ENCODE data around the gene IQGAP2.
"Not testable (repeated sequence)": the region's sequence is repeated elsewhere in the genome, so short reads cannot be mapped to it uniquely, and the experiment has no call there.

IQGAP2 gene

DNA sequence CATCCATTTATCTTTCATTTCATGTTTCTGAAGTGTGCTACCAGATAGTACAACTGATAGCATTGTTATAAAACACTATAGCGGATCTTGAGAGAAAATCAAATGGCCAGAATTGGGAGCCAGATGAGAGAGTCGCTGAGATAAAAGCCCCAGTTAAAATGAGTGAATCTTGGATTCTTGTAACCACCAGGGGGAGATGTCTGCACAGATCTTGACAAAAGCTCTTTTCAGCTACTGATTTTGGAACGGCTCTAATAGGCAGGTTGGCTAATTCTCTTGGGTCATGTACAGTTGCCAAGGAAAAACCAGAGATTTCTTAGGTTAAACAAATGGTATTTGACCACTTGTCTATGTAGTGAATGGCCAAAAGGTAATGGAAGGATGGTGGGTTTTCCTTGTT is 198.4 kb downstream of the IQGAP2 start:
- H3K27me3 Mint-ChIP-seq: no peaks in the 10 kb centered on the region
- H3K27ac Mint-ChIP-seq: no peak overlapping the region
- no peaks in the 10 kb centered on the region for H3K9me3 Mint-ChIP-seq
- no peak overlapping the region for H3K4me3 Mint-ChIP-seq
- ATAC-seq (ENCODE audit: low read depth) (peak; percentile 64), DNase-seq (ENCODE audit: low spot score in 2 of 2) (peak; percentile 15 to 32)
- peaks cover 3% of the 10 kb centered on the region for H3K36me3 Mint-ChIP-seq
- H3K4me1 Mint-ChIP-seq: no peaks in the 10 kb centered on the region

DNA sequence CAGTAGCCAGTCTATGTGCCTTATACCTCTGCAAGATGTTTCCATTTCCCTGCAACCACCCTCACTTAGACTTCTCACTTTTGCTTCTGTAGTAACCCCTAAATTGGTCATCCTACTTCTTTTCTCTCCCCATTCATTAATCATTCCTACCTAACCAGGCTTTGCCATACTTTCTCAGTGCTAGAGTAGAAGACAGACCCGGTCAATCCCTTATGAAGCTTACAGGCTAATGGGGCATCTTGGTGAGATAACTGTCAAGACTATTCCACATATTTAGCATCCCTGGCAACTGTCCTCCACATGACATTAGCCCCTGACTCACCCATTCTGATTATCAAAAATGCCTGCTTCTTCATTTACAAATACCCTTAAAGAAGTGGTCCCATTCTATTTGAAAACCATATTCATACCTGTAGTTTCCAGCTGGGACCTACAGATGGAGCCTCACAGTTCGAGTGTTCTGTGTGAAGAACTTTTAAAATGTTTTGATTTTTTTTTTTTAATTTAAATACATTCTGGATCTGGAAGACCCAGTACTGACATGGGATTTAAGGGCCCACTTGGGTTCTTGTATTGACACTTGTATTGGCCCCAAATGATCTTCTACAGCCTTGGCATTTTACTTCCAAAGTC is 199.1 kb downstream of the IQGAP2 start:
- Mint-ChIP-seq H3K27me3 (no peaks in the 10 kb centered on the region), H3K4me1 (no peaks in the 10 kb centered on the region), H3K9me3 (no peaks in the 10 kb centered on the region), H3K27ac (no peak overlapping the region), H3K36me3 (no peaks in the 10 kb centered on the region), H3K4me3 (no peak overlapping the region)
- no peak for ATAC-seq (ENCODE audit: low read depth)
- DNase-seq (ENCODE audit: low spot score in 2 of 2): no peak

- not testable (repeated sequence) for H3K27me3 Mint-ChIP-seq; ATAC-seq (ENCODE audit: low read depth); H3K4me1 Mint-ChIP-seq; DNase-seq (ENCODE audit: low spot score in 2 of 2); H3K27ac Mint-ChIP-seq; H3K36me3 Mint-ChIP-seq; H3K4me3 Mint-ChIP-seq; H3K9me3 Mint-ChIP-seq
Measured at GRCh38 chr5:76603991-76604390, 200.9 kb downstream of the IQGAP2 start.

GRCh38 chr5:76604838-76605237 is 201.8 kb downstream of the IQGAP2 start:
- no peaks in the 10 kb centered on the region for H3K36me3 Mint-ChIP-seq
- no peak overlapping the region for H3K27ac Mint-ChIP-seq
- ATAC-seq (ENCODE audit: low read depth) (no peak), DNase-seq (ENCODE audit: low spot score in 2 of 2) (no peak)
- no peak overlapping the region for H3K4me3 Mint-ChIP-seq
- no peaks in the 10 kb centered on the region for H3K4me1 Mint-ChIP-seq
- H3K27me3 Mint-ChIP-seq: no peaks in the 10 kb centered on the region
- H3K9me3 Mint-ChIP-seq: no peaks in the 10 kb centered on the region

DNA sequence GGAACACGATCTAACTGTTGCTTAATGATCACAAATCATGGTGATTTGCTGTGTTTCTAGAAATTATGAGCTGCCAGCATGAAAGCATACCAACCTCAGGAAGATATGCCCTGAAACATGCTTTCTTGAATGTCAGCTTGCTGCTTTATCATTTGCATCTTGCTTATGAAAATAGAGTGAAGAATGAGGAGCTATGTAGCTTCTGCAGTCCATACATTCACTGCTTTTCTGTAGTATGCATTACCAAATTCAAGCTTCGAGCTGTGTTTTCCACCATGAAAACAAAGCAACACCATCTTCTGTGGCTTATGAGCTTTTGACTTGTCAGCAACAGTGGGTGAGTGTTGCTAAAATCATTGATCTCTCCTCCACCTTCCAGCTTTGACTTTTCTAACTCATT is 203.6 kb downstream of the IQGAP2 start:
- no peak for DNase-seq (ENCODE audit: low spot score in 2 of 2)
- Mint-ChIP-seq H3K9me3 (no peaks in the 10 kb centered on the region), H3K36me3 (peaks cover 2% of the 10 kb centered on the region), H3K27ac (no peak overlapping the region), H3K4me1 (no peaks in the 10 kb centered on the region), H3K27me3 (no peaks in the 10 kb centered on the region), H3K4me3 (no peak overlapping the region)
- no peak for ATAC-seq (ENCODE audit: low read depth)

GRCh38 chr5:76607353-76607871 is 204.3 kb downstream of the IQGAP2 start:
- ATAC-seq (ENCODE audit: low read depth) (no peak), DNase-seq (ENCODE audit: low spot score in 2 of 2) (no peak)
- Mint-ChIP-seq H3K4me3 (no peak overlapping the region), H3K9me3 (no peaks in the 10 kb centered on the region), H3K27me3 (peaks cover under 1% of the 10 kb centered on the region), H3K27ac (no peak overlapping the region), H3K36me3 (peaks cover 2% of the 10 kb centered on the region), H3K4me1 (no peaks in the 10 kb centered on the region)

DNA sequence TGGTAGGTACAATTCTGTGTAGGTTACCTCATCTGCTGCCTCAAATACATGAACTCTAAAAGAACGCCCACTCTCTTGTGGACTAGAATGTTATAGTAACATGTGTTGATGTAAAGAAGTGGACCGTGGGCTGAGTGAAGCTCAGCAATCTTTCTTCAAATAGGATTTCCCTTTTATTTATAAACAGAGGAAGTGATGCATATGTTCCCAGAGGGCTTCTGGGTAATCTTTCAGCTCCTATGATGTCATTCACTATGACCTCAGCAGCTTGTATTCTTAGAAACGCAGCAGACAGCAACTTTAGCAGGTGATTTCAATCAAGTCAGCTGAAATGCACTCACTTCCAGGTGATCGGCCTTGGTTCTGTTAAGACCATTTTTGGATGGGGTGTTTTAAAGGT is 205.7 kb downstream of the IQGAP2 start:
- H3K27ac Mint-ChIP-seq: no peak overlapping the region
- DNase-seq (ENCODE audit: low spot score in 2 of 2) (no peak), ATAC-seq (ENCODE audit: low read depth) (peak; percentile 81)
- H3K27me3 Mint-ChIP-seq: peaks cover 1% of the 10 kb centered on the region
- no peaks in the 10 kb centered on the region for H3K9me3 Mint-ChIP-seq
- H3K4me3 Mint-ChIP-seq: no peak overlapping the region
- H3K36me3 Mint-ChIP-seq: peaks cover 2% of the 10 kb centered on the region
- no peaks in the 10 kb centered on the region for H3K4me1 Mint-ChIP-seq

- ATAC-seq (ENCODE audit: low read depth) (no peak), DNase-seq (ENCODE audit: low spot score in 2 of 2) (no peak)
- H3K9me3 Mint-ChIP-seq: no peaks in the 10 kb centered on the region
- peaks cover 1% of the 10 kb centered on the region for H3K27me3 Mint-ChIP-seq
- no peak overlapping the region for H3K4me3 Mint-ChIP-seq
- H3K36me3 Mint-ChIP-seq: peaks cover 2% of the 10 kb centered on the region
- no peak overlapping the region for H3K27ac Mint-ChIP-seq
- no peaks in the 10 kb centered on the region for H3K4me1 Mint-ChIP-seq
Measured at GRCh38 chr5:76610196-76610595, 207.1 kb downstream of the IQGAP2 start.

DNA sequence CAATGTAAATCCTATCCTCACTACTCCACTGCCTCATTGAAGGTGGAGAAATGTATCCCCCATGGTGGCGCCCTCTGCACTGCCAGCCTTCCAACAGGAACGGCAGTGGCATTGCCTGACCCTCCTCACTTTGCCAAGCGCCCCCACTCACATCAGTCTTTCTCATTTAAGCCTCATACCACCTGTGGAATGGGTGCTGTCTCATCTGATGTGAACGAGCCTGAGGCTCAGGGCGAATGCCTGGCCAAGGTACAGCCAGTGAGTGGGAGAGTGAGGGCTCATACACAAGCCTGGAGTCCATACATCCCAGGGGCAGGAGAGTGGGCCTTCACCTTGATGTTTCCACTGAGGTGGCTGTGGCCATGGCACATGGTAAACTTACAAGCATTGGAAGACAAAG is 209.9 kb downstream of the IQGAP2 start:
- no peaks in the 10 kb centered on the region for H3K4me1 Mint-ChIP-seq

DNA sequence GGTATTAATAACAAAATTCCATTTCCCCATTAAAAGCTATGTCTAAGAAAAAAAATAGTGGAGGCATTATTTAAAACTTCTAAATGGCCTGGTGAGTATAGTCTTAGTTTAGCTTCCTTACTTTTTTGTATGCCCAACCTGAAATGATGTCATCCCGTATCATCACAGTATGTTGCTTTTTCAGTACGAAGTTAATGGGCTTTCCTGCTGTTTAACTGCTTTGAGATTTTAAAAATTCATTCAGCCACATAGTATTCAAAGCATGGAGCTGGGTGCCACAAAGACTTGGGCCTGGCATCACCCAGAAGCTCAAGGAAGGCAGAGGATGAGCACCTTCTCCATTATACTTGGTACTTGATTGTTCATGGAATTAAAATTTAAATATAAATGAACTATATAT is 212.7 kb downstream of the IQGAP2 start:
- H3K4me3 Mint-ChIP-seq: no peak overlapping the region
- ATAC-seq (ENCODE audit: low read depth): no peak
- no peak for DNase-seq (ENCODE audit: low spot score in 2 of 2)
- peaks cover 6% of the 10 kb centered on the region for H3K36me3 Mint-ChIP-seq
- no peaks in the 10 kb centered on the region for H3K4me1 Mint-ChIP-seq
- peaks cover 1% of the 10 kb centered on the region for H3K27me3 Mint-ChIP-seq
- H3K27ac Mint-ChIP-seq: no peak overlapping the region
- no peaks in the 10 kb centered on the region for H3K9me3 Mint-ChIP-seq

More for the DNA sequence above, 209.9 kb downstream of the IQGAP2 start:
- Mint-ChIP-seq H3K4me3 (no peak overlapping the region), H3K36me3 (peaks cover 6% of the 10 kb centered on the region), H3K9me3 (no peaks in the 10 kb centered on the region), H3K27ac (no peak overlapping the region), H3K27me3 (peaks cover 1% of the 10 kb centered on the region)
- DNase-seq (ENCODE audit: low spot score in 2 of 2) (no peak), ATAC-seq (ENCODE audit: low read depth) (no peak)

DNA sequence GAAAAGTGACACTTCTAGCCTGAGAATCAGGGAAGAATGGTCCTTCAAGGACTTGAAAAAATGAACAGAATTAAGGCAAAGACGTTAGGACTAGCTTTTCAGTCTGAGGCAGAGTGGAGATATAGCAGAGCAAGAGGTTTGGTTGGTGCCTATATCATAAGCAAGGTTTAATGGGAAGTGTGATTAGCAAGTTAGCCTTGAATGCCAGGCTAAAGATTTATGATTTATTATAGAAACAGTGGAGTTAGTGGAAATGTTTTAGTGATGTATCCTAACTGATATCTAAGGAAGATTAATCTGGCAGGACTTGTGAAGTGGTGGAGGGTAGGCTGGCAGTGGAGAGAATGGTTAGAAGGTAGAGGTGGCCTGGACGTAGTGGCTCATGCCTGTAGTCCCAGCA is 213.1 kb downstream of the IQGAP2 start:
- DNase-seq (ENCODE audit: low spot score in 2 of 2) (no peak), ATAC-seq (ENCODE audit: low read depth) (no peak)
- Mint-ChIP-seq H3K36me3 (peaks cover 6% of the 10 kb centered on the region), H3K27me3 (peaks cover 3% of the 10 kb centered on the region), H3K9me3 (no peaks in the 10 kb centered on the region), H3K27ac (no peak overlapping the region), H3K4me1 (peaks cover 2% of the 10 kb centered on the region), H3K4me3 (no peak overlapping the region)

- Mint-ChIP-seq H3K4me3 (no peak overlapping the region), H3K9me3 (no peaks in the 10 kb centered on the region), H3K36me3 (peaks cover 4% of the 10 kb centered on the region), H3K4me1 (peaks cover 3% of the 10 kb centered on the region), H3K27me3 (peaks cover 4% of the 10 kb centered on the region), H3K27ac (no peak overlapping the region)
- ATAC-seq (ENCODE audit: low read depth): no peak
- DNase-seq (ENCODE audit: low spot score in 2 of 2): no peak
Measured at GRCh38 chr5:76617229-76617628, 214.1 kb downstream of the IQGAP2 start.

GRCh38 chr5:76617675-76618074 is 214.6 kb downstream of the IQGAP2 start:
- ATAC-seq (ENCODE audit: low read depth) (no peak), DNase-seq (ENCODE audit: low spot score in 2 of 2) (no peak)
- no peak overlapping the region for H3K27ac Mint-ChIP-seq
- H3K36me3 Mint-ChIP-seq: peaks cover 4% of the 10 kb centered on the region
- no peak overlapping the region for H3K4me3 Mint-ChIP-seq
- no peaks in the 10 kb centered on the region for H3K9me3 Mint-ChIP-seq
- H3K4me1 Mint-ChIP-seq: peaks cover 3% of the 10 kb centered on the region
- peaks cover 3% of the 10 kb centered on the region for H3K27me3 Mint-ChIP-seq

DNA sequence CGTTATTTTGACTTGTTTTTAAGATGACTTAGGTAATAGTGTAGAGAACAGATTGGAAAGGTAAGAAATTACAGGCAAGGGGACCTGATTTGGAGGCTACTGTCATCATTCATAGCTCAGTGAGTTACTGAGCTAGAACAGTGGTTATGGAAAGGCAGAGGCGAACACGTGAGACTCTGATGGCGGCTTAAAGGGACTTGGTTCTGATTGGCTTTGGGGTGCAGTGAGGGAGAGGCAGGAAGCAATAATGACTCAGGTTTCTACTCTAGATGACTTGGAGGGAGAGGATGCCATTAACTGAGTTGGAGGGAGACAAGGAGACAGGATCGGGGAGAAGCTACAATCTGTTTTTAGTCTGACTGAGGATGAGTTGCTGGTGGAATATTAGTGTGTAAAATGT is 217.1 kb downstream of the IQGAP2 start:
- no peak overlapping the region for H3K27ac Mint-ChIP-seq
- peaks cover 3% of the 10 kb centered on the region for H3K4me1 Mint-ChIP-seq
- no peak for ATAC-seq (ENCODE audit: low read depth)
- H3K36me3 Mint-ChIP-seq: peaks cover 4% of the 10 kb centered on the region
- no peak overlapping the region for H3K4me3 Mint-ChIP-seq
- H3K9me3 Mint-ChIP-seq: no peaks in the 10 kb centered on the region
- H3K27me3 Mint-ChIP-seq: peaks cover 3% of the 10 kb centered on the region
- no peak for DNase-seq (ENCODE audit: low spot score in 2 of 2)

DNA sequence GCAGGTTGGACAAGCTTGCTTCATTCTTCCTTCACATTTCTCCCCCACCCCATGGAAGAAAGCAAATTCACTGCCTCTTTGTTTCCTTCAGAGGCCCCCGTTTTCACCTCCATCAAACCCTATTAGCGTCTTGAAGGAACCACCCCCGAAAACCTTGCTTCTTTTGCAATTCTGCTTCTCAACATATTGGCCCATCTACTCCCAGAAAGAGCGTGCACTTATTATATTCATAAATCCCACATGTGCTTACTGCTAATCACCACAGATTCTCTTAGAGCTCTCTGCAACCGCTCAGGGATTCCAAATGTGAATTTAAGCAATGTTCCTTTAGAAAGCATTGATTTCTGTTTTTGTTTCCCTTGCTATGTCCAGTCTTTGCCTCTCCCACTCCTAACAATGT is 219.0 kb downstream of the IQGAP2 start:
- DNase-seq (ENCODE audit: low spot score in 2 of 2) (no peak), ATAC-seq (ENCODE audit: low read depth) (no peak)
- H3K36me3 Mint-ChIP-seq: peaks cover 2% of the 10 kb centered on the region
- H3K27ac Mint-ChIP-seq: no peak overlapping the region
- H3K4me3 Mint-ChIP-seq: no peak overlapping the region
- peaks cover 3% of the 10 kb centered on the region for H3K4me1 Mint-ChIP-seq
- H3K27me3 Mint-ChIP-seq: peaks cover 6% of the 10 kb centered on the region
- no peaks in the 10 kb centered on the region for H3K9me3 Mint-ChIP-seq
